Fibroblast of mammary gland (primary cell): Measurements from ENCODE around the gene SORBS1.

Experiments
- DNase-seq: peaks from one replicate; pipeline ENCODE4 v3.0.0-alpha.2; 2010; ENCODE audit warnings: low read depth
- H3K4me3 ChIP-seq: 2 replicates; pipeline ENCODE4 v1.5.1; 2011; ENCODE audit warnings: low read depth, mild to moderate bottlenecking, low read length, moderate library complexity; ENCODE audit not compliant: control insufficient read depth
- CTCF ChIP-seq: conservative IDR thresholded peaks from 2 replicates; pipeline ENCODE4 v1.5.1; 2011; ENCODE audit warnings: low read depth, low read length, inconsistent platforms; ENCODE audit not compliant: control insufficient read depth, insufficient read depth

Gene SORBS1

DNA sequence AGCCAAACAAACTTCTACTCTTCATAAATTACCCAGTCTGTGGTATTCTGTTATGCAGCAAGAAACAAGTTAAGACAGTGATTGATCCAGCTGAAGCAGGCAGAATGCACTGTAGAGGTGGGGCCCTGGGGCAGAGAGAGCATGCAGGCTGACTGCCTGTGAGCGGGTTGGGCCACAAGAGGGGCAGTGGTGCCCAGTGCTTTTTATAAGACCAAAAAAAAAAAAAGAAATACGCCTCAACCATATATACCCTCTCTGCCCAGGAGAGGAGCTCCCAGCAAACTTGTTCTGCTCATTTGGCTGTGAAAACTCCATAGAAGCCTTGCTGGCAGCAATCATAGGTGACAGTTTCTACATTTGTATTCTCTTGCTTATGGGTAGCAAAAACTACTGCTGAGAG is 104.7 kb downstream of the SORBS1 start:
- no peak for TF ChIP-seq CTCF
- DNase-seq: no peak
- H3K4me3 ChIP-seq: no peak overlapping the region

- TF ChIP-seq CTCF: no peak
- no peak overlapping the region for H3K4me3 ChIP-seq
- DNase-seq: no peak
Measured at GRCh38 chr10:95454940-95455339, 106.2 kb downstream of the SORBS1 start.

GRCh38 chr10:95454356-95454755 is 106.8 kb downstream of the SORBS1 start:
- DNase-seq: no peak

DNA sequence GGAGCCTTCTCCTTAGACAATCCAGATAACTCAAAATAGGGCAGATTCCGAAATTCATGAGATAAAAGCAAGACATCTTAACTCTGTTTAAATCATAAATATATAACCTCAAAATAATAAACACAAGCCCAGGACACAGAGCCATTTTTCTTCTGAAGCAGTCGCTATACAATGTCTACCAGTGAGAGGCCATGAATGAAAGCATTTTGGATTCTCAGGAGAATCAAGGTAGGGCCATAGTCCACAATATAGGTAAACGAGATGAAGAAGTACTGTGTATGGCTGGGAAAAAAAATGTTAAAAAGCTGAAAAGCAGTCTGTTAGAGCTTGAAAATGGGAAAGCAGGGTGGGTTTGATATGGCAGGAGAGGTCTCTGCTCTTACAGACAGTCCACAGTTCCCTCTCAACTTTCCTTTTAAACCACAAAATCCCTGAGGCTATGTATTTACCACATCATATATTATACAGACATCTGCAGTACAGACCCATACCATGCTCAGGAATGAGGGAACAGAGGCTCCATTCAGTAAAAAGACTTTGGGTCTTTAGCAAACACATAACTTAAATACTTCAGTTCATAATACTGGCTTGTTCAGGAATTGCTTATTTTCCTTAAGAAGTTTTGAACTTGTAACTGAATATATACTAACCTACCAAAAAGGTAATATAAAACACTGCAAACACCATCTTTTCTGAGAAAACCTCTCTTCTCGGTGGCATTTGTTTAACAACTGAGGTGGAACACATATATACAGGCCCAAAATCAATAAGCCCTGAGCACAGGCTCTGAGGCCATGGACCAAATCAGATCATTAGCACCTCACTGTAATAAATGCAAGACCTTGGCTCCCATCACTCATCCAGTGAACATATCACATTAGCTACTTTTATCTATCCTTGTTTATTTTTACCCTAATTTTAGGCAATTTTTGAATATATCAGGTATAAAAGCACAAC is 109.3 kb downstream of the SORBS1 start:
- no peak overlapping the region for H3K4me3 ChIP-seq
- no peak for DNase-seq

More at GRCh38 chr10:95454356-95454755, 106.8 kb downstream of the SORBS1 start:
- no peak for TF ChIP-seq CTCF
- H3K4me3 ChIP-seq: no peak overlapping the region

GRCh38 chr10:95451150-95451549 is 110.0 kb downstream of the SORBS1 start:
- H3K4me3 ChIP-seq: no peak overlapping the region
- TF ChIP-seq CTCF: no peak
- DNase-seq: no peak

More for the DNA sequence above, 109.3 kb downstream of the SORBS1 start:
- no peak for TF ChIP-seq CTCF

- TF ChIP-seq CTCF: no peak
- no peak for DNase-seq
- no peak overlapping the region for H3K4me3 ChIP-seq
Measured at GRCh38 chr10:95450188-95450587, 111.0 kb downstream of the SORBS1 start.
